CD14-positive monocyte (primary cell): ENCODE results near the gene MARCHF9. TPM values are rescaled to one million over a fixed set of nuclear protein-coding genes. Genes with fewer than 3 reads are reported as not detected.

Experiments used
- DNase-seq, 3 donors: peaks; one replicate each; pipeline ENCODE4 v3.0.0-alpha.2; 2011 to 2022
- H2AFZ ChIP-seq: 2 replicates; pipeline ENCODE4 v1.6.0; 2012; ENCODE audit warnings: mild to moderate bottlenecking, low read depth, low read length, inconsistent platforms; ENCODE audit not compliant: insufficient read depth, poor library complexity, severe bottlenecking
- H3K27ac ChIP-seq, 2 donors: 1 replicate in 1 of 2; 2 replicates in 1 of 2; pipeline ENCODE4 v1.5.1; 2012 to 2013; ENCODE audit warnings: low read length in 2 of 2, control low read depth in 1 of 2, inconsistent platforms in 1 of 2, low read depth in 1 of 2, mild to moderate bottlenecking in 1 of 2
- H3K27me3 ChIP-seq, 2 donors: one replicate each; pipeline versions ENCODE4 v1.6.0 to v1.6.1; 2011 to 2013; ENCODE audit warnings: low read length in 2 of 2; ENCODE audit not compliant: control insufficient read depth in 2 of 2, insufficient read depth in 2 of 2
- H3K36me3 ChIP-seq, 2 donors: replicated peaks in 1 of 2; 1 replicate in 1 of 2; 2 replicates in 1 of 2; pipeline versions ENCODE4 v1.5.1 to v1.6.1; 2012 to 2013; ENCODE audit warnings: low read length in 2 of 2, control low read depth in 1 of 2, inconsistent platforms in 1 of 2, mild to moderate bottlenecking in 1 of 2; ENCODE audit not compliant: insufficient read depth in 2 of 2, control insufficient read depth in 1 of 2
- H3K4me1 ChIP-seq, 2 donors: 1 replicate in 1 of 2; 2 replicates in 1 of 2; pipeline versions ENCODE4 v1.5.1 to v1.6.1; 2012 to 2013; ENCODE audit warnings: low read length in 2 of 2, control low read depth in 1 of 2, inconsistent platforms in 1 of 2, mild to moderate bottlenecking in 1 of 2, moderate library complexity in 1 of 2; ENCODE audit not compliant: insufficient read depth in 2 of 2, control insufficient read depth in 1 of 2
- H3K4me2 ChIP-seq: replicated peaks from 2 replicates; pipeline ENCODE3; 2012; ENCODE audit warnings: low read length, moderate library complexity, mild to moderate bottlenecking; ENCODE audit not compliant: poor library complexity, severe bottlenecking; ENCODE audit errors: extremely low read depth
- H3K4me3 ChIP-seq, 3 experiments: fragments of 200-600 bp in 1 of 3; sonication (generic) in 1 of 3; replicated peaks in 1 of 3; 1 replicate in 2 of 3; 2 replicates in 1 of 3; pipeline ENCODE4 v1.5.1; 2011 to 2013; ENCODE audit warnings: low read length in 3 of 3, mild to moderate bottlenecking in 3 of 3, control low read depth in 2 of 3, low read depth in 2 of 3, inconsistent platforms in 1 of 3, moderate library complexity in 1 of 3
- H3K79me2 ChIP-seq: 2 replicates; pipeline ENCODE4 v1.6.0; 2012; ENCODE audit warnings: mild to moderate bottlenecking, control low read depth, inconsistent platforms, low read length, moderate library complexity; ENCODE audit not compliant: insufficient read depth
- H3K9ac ChIP-seq: 2 replicates; pipeline ENCODE4 v1.6.0; 2017; ENCODE audit warnings: low read length, mild to moderate bottlenecking; ENCODE audit not compliant: insufficient read depth, poor library complexity, severe bottlenecking
- H3K9me3 ChIP-seq, 2 donors: replicated peaks in 1 of 2; 1 replicate in 1 of 2; 2 replicates in 1 of 2; pipeline versions ENCODE4 v1.5.1 to v1.6.1; 2012 to 2013; ENCODE audit warnings: low read length in 2 of 2, control low read depth in 1 of 2; ENCODE audit not compliant: control insufficient read depth in 1 of 2, insufficient read depth in 1 of 2
- H4K20me1 ChIP-seq: 2 replicates; pipeline ENCODE4 v1.6.0; 2012; ENCODE audit warnings: mild to moderate bottlenecking, low read length, control low read depth, moderate library complexity; ENCODE audit not compliant: insufficient read depth
- H3K27ac Mint-ChIP-seq, 7 donors: one replicate each; pipeline ENCODE4 v1.8.0; 2020; ENCODE audit warnings: mild to moderate bottlenecking in 7 of 7, mixed read lengths in 7 of 7, moderate library complexity in 6 of 7, inconsistent platforms in 2 of 7
- H3K27me3 Mint-ChIP-seq, 3 donors: one replicate each; pipeline ENCODE4 v1.8.0; 2021 to 2022; ENCODE audit warnings: low read depth in 3 of 3, mild to moderate bottlenecking in 3 of 3, mixed read lengths in 3 of 3, moderate library complexity in 3 of 3, inconsistent platforms in 1 of 3
- H3K36me3 Mint-ChIP-seq, 2 donors: one replicate each; pipeline ENCODE4 v1.8.0; 2020; ENCODE audit warnings: mixed read lengths in 2 of 2, inconsistent platforms in 1 of 2, mild to moderate bottlenecking in 1 of 2
- H3K4me1 Mint-ChIP-seq: one replicate; pipeline ENCODE4 v1.8.0; 2020; ENCODE audit warnings: mild to moderate bottlenecking, mixed read lengths
- H3K4me3 Mint-ChIP-seq, 2 donors: one replicate each; pipeline ENCODE4 v1.8.0; 2020; ENCODE audit warnings: mild to moderate bottlenecking in 2 of 2, mixed read lengths in 2 of 2, moderate library complexity in 1 of 2
- H3K9me3 Mint-ChIP-seq, 7 donors: one replicate each; pipeline ENCODE4 v1.8.0; 2020 to 2022; ENCODE audit warnings: mixed read lengths in 7 of 7, mild to moderate bottlenecking in 6 of 7, moderate library complexity in 6 of 7, inconsistent platforms in 2 of 7
- WGBS: methylation state at CpG from one replicate; pipeline ENCODE4 v1.1.5; 2013; ENCODE audit warnings: missing lambda C conversion rate; ENCODE audit not compliant: insufficient coverage; 5-methylcytosine and 5-hydroxymethylcytosine counted together
- intact Hi-C, 2 donors: fragments of 100-400 bp; cut with micrococcal nuclease; formaldehyde crosslinking; loops; one replicate each; pipeline versions ENCODE4 v1.15.0 to v1.15.1; 2023
- polyA plus RNA-seq, 3 donors: library from polyadenylated mRNA; depleted of rRNA in 1 of 3; unstranded in 2 of 3; stranded (reverse) in 1 of 3; fragments of 300-500 nt in 2 of 3; fragments of >200 nt in 1 of 3; fragmentation: Illumina TruSeq in 2 of 3; gene quantifications; 1 replicate in 2 of 3; 2 replicates in 1 of 3; pipeline ENCODE4 v1.2.3, GENCODE V29; 2012 to 2021
- TF ChIP-seq, protein P1 (sequence below): fragments of 200-600 bp; IDR thresholded peaks from one replicate; pipeline ENCODE4 v1.8.0; 2022; ENCODE audit warnings: antibody characterized with exemption, mild to moderate bottlenecking

The MARCHF9 gene
- polyA plus RNA-seq, 3 donors = 0.14 to 9.5 (median 0.23) TPM

DNA sequence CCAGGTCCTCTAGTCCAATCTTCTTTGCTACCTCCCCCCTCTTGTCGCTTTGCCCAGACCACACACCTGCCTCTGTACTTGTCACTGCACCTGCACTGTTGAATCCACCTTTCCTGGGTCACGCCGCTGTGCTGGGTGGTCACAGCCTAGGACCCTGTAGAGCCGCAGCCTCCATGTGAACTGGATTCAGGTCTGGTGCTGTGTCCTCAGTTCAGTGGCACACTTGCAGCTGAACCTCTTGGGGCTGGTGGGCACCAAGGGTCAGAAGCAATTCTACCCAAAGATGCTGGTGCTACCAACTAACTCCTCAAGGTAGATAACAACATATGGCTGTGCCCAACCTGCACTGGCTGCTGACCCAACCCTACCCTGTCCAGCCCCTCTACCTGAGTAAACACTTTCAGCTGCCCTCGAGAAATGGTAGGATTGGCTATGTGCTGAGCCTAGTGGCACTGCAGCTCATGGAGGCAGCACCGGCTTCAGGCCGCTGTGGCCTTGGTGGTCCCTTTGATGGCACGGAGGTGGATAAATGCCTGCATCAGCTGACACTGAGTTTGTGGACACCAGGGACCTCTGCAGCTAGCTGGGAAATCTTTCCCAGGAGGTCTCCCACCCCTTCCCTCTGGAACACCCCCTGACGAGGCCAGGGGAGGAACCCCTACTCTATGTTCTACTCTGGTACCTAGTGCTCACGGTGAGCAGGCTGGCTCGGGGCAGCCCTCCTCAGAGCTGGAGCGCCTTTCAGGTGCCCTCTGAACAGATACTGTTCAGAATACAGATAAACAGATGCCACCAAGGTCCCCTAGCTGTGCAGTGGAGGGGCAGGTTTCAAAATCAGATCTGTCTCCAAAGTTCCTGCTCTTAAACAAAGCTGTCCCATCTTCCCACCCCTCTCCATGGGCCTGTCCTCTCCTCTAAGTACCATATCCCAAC is 30.6 kb upstream of the MARCHF9 start:
- 95% methylated on average over 7 of the region's 12 CpGs for WGBS
- Histone ChIP-seq H3K79me2 (no peaks in the 10 kb centered on the region), H3K36me3 (peaks cover 46 to 56% of the 10 kb centered on the region in 2 donors), H3K27ac (no peak overlapping the region), H3K4me1 (no peaks in the 10 kb centered on the region), H3K4me3 (no peak overlapping the region), H4K20me1 (peaks cover 6% of the 10 kb centered on the region), H3K9me3 (peaks cover 0 to 14% of the 10 kb centered on the region in 2 donors), H3K9ac (no peak overlapping the region), H2AFZ (no peak overlapping the region), H3K4me2 (no peak overlapping the region), H3K27me3 (no peaks in the 10 kb centered on the region)
- intact Hi-C loops = no loop called here
- H3K27me3 Mint-ChIP-seq = peaks cover 0 to 2% (median 1%) of the 10 kb centered on the region in 3 donors
- H3K4me1 Mint-ChIP-seq = peaks cover 3% of the 10 kb centered on the region
- no peak for DNase-seq
- peaks cover 46 to 59% of the 10 kb centered on the region in 2 donors for H3K36me3 Mint-ChIP-seq
- TF ChIP-seq, protein P1, sequence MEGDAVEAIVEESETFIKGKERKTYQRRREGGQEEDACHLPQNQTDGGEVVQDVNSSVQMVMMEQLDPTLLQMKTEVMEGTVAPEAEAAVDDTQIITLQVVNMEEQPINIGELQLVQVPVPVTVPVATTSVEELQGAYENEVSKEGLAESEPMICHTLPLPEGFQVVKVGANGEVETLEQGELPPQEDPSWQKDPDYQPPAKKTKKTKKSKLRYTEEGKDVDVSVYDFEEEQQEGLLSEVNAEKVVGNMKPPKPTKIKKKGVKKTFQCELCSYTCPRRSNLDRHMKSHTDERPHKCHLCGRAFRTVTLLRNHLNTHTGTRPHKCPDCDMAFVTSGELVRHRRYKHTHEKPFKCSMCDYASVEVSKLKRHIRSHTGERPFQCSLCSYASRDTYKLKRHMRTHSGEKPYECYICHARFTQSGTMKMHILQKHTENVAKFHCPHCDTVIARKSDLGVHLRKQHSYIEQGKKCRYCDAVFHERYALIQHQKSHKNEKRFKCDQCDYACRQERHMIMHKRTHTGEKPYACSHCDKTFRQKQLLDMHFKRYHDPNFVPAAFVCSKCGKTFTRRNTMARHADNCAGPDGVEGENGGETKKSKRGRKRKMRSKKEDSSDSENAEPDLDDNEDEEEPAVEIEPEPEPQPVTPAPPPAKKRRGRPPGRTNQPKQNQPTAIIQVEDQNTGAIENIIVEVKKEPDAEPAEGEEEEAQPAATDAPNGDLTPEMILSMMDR = no peak
- H3K9me3 Mint-ChIP-seq = peaks cover 0 to 15% (median 11%) of the 10 kb centered on the region in 7 donors
- H3K4me3 Mint-ChIP-seq = no peak overlapping the region
- peak overlapping the region in 4 of 7 donors; percentile 6 to 68 (median 22) for H3K27ac Mint-ChIP-seq

DNA sequence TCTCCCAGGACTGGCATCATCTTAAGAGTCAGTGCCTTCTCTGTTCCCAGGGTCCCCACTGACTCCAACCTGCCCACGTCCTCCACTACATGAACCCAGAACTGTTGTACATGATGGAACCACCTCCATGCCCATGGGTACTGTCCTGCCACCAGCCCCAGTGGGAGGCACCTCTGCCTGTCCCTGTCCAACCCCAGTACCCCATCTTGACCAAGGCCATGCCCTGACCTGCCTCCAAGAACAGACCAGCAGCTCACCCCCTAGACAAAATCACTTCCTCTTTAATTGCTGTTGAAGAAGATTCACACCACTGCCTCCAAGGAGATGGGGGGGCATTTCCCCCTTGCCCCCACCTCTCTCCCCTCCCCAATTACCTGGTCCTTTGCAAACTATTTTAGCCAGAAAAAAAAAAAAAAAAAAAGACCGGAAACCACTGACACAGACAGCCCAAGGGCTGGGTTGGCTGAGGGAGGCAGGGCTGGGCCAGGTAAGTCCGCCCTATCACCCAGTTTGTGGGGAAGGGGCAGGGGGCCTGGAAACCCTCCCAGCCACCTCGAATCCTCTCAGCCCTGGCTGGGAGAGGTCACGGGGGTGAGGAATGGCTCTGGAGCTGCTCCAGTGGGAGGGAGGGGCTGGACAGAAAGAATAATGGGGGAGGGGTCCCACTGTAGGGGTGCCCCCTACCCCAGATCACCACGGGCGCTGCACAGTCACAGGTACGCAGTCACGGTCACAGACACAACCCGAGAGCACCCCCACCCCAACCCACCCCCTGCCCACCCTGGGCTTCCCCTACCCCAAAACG is 29.8 kb upstream of the MARCHF9 start:
- H3K9me3 ChIP-seq = peaks cover 0 to 14% of the 10 kb centered on the region in 2 donors
- H4K20me1 ChIP-seq = peaks cover 6% of the 10 kb centered on the region
- H3K4me3 ChIP-seq = no peak overlapping the region
- H2AFZ ChIP-seq = no peak overlapping the region
- Mint-ChIP-seq H3K4me3 (no peak overlapping the region), H3K27me3 (peaks cover 0 to 2% (median 1%) of the 10 kb centered on the region in 3 donors), H3K4me1 (peaks cover 3% of the 10 kb centered on the region), H3K9me3 (peaks cover 0 to 15% (median 12%) of the 10 kb centered on the region in 7 donors), H3K27ac (peak overlapping the region in 3 of 7 donors; percentile 6 to 68 (median 37)), H3K36me3 (peaks cover 40 to 57% of the 10 kb centered on the region in 2 donors)
- DNase-seq = no peak
- no peaks in the 10 kb centered on the region for H3K4me1 ChIP-seq
- TF ChIP-seq, protein P1 = no peak
- H3K27ac ChIP-seq = no peak overlapping the region
- no peaks in the 10 kb centered on the region for H3K27me3 ChIP-seq
- intact Hi-C loops = no loop called here
- 100% methylated on average over 1 of the region's 11 CpGs for WGBS
- no peak overlapping the region for H3K9ac ChIP-seq
- H3K4me2 ChIP-seq = no peak overlapping the region
- no peaks in the 10 kb centered on the region for H3K79me2 ChIP-seq
- peaks cover 45 to 55% of the 10 kb centered on the region in 2 donors for H3K36me3 ChIP-seq
